Smooth muscle cell (in vitro differentiated cells): ENCODE data around the gene ALDH7A1. TPM values are rescaled to one million over a fixed set of nuclear protein-coding genes. Genes with fewer than 3 reads are reported as not detected.

ENCODE experiments used
- DNase-seq: peaks from one replicate; lab custom pipeline; 2025; ENCODE audit not compliant: unreplicated experiment; lab: John Stamatoyannopoulos, UW
- H2AFZ ChIP-seq: fragments of 200-600 bp; sonication (generic); 2 replicates; pipeline ENCODE4 v1.6.0; 2016; ENCODE audit warnings: antibody characterized with exemption, low read depth, mild to moderate bottlenecking
- H3F3A ChIP-seq: fragments of 200-600 bp; sonication (generic); 2 replicates; pipeline ENCODE4 v1.6.0; 2017; ENCODE audit warnings: antibody characterized with exemption, low read depth
- H3K27ac ChIP-seq: fragments of 200-600 bp; sonication (generic); 2 replicates; pipeline ENCODE4 v1.5.1; 2016; ENCODE audit warnings: low read depth, mild to moderate bottlenecking
- H3K27me3 ChIP-seq: fragments of 200-600 bp; sonication (generic); 2 replicates; pipeline ENCODE4 v1.6.1; 2016; ENCODE audit warnings: low read depth, mild to moderate bottlenecking
- H3K36me3 ChIP-seq: fragments of 200-600 bp; sonication (generic); 2 replicates; pipeline ENCODE4 v1.5.1; 2016; ENCODE audit warnings: low read depth
- H3K4me1 ChIP-seq: fragments of 200-600 bp; sonication (generic); 2 replicates; pipeline ENCODE4 v1.5.1; 2016; ENCODE audit warnings: low read depth
- H3K4me2 ChIP-seq: fragments of 200-600 bp; sonication (generic); 2 replicates; pipeline ENCODE4 v1.6.0; 2016; ENCODE audit warnings: mild to moderate bottlenecking
- H3K4me3 ChIP-seq: fragments of 200-600 bp; sonication (generic); 2 replicates; pipeline ENCODE4 v1.5.1; 2016; ENCODE audit warnings: mild to moderate bottlenecking
- H3K79me2 ChIP-seq: fragments of 200-600 bp; sonication (generic); 2 replicates; pipeline ENCODE4 v1.6.0; 2016; ENCODE audit warnings: low read depth, mild to moderate bottlenecking
- H3K9ac ChIP-seq: fragments of 200-600 bp; sonication (generic); 2 replicates; pipeline ENCODE4 v1.6.0; 2016; ENCODE audit warnings: low read depth
- H3K9me3 ChIP-seq: fragments of 200-600 bp; sonication (generic); replicated peaks from 2 replicates; pipeline ENCODE4 v1.5.1; 2016; ENCODE audit warnings: low read depth
- H4K20me1 ChIP-seq: fragments of 200-600 bp; sonication (generic); 2 replicates; pipeline ENCODE4 v1.6.0; 2016; ENCODE audit warnings: low read depth
- CTCF ChIP-seq: fragments of 200-600 bp; sonication (generic); IDR thresholded peaks from 2 replicates; pipeline ENCODE4 v1.5.1; 2017; ENCODE audit warnings: borderline replicate concordance, mild to moderate bottlenecking, antibody characterized with exemption; ENCODE audit not compliant: insufficient read depth, poor library complexity, severe bottlenecking
- WGBS: methylation state at CpG from one replicate; pipeline ENCODE4 v1.1.7; 2016; ENCODE audit warnings: low lambda C conversion rate; 5-methylcytosine and 5-hydroxymethylcytosine counted together
- polyA plus RNA-seq: library from polyadenylated mRNA; unstranded; fragments of >200 nt; fragmentation: Nextera tagmentation; extraction: Ambion mirVana; gene quantifications from 2 replicates; pipeline ENCODE4 v1.2.1, GENCODE V29; 2016
- total RNA-seq: library from RNA; depleted of rRNA; stranded (reverse); fragments of >200 nt; gene quantifications from 2 replicates; pipeline ENCODE4 v1.2.3, GENCODE V29; 2014

Gene ALDH7A1
- total and polyA plus RNA-seq, 2 experiments from 2014 or later, result 26.5 to 55.3 TPM

GRCh38 chr5:126613941-126614592 is 19.0 kb upstream of the ALDH7A1 start:
- H4K20me1 ChIP-seq, result peaks cover 67% of the 10 kb centered on the region
- no peak overlapping the region for H3K4me2 ChIP-seq
- over 99% methylated on average over 7 of the region's 7 CpGs for WGBS
- H3K27me3 ChIP-seq, result no peaks in the 10 kb centered on the region
- no peaks in the 10 kb centered on the region for H3F3A ChIP-seq
- H3K4me1 ChIP-seq, result no peaks in the 10 kb centered on the region
- no peak for TF ChIP-seq CTCF
- DNase-seq, result no peak
- no peak overlapping the region for H3K9ac ChIP-seq
- H3K79me2 ChIP-seq, result peaks cover 54% of the 10 kb centered on the region
- no peak overlapping the region for H2AFZ ChIP-seq
- H3K9me3 ChIP-seq, result no peaks in the 10 kb centered on the region
- no peak overlapping the region for H3K4me3 ChIP-seq
- H3K36me3 ChIP-seq, result no peaks in the 10 kb centered on the region
- H3K27ac ChIP-seq, result no peak overlapping the region

- Histone ChIP-seq H3F3A (no peaks in the 10 kb centered on the region), H3K9ac (no peak overlapping the region), H3K4me1 (no peaks in the 10 kb centered on the region), H3K27me3 (no peaks in the 10 kb centered on the region), H3K36me3 (no peaks in the 10 kb centered on the region), H3K4me2 (no peak overlapping the region), H3K27ac (no peak overlapping the region), H3K9me3 (no peaks in the 10 kb centered on the region), H2AFZ (no peak overlapping the region), H4K20me1 (peaks cover 92% of the 10 kb centered on the region), H3K79me2 (peaks cover 79% of the 10 kb centered on the region), H3K4me3 (no peak overlapping the region)
- 97% methylated on average over 6 of the region's 6 CpGs for WGBS
- no peak for TF ChIP-seq CTCF
- DNase-seq, result no peak
Observed at GRCh38 chr5:126610616-126611015, 15.6 kb upstream of the ALDH7A1 start.

- H3K4me1 ChIP-seq, result no peaks in the 10 kb centered on the region
- H3F3A ChIP-seq, result no peaks in the 10 kb centered on the region
- H3K9me3 ChIP-seq, result no peaks in the 10 kb centered on the region
- no peak for DNase-seq
- no peak overlapping the region for H3K4me2 ChIP-seq
- H3K27me3 ChIP-seq, result no peaks in the 10 kb centered on the region
- TF ChIP-seq CTCF, result no peak
- no peaks in the 10 kb centered on the region for H3K36me3 ChIP-seq
- peaks cover 92% of the 10 kb centered on the region for H4K20me1 ChIP-seq
- no peak overlapping the region for H3K9ac ChIP-seq
- WGBS, result 98% methylated on average over 2 of the region's 2 CpGs
- no peak overlapping the region for H3K27ac ChIP-seq
- H3K4me3 ChIP-seq, result no peak overlapping the region
- peaks cover 82% of the 10 kb centered on the region for H3K79me2 ChIP-seq
- H2AFZ ChIP-seq, result no peak overlapping the region
Observed at GRCh38 chr5:126610160-126610559, 15.1 kb upstream of the ALDH7A1 start.

- Histone ChIP-seq H3K27me3 (no peaks in the 10 kb centered on the region), H3K9ac (no peak overlapping the region), H3F3A (no peaks in the 10 kb centered on the region), H3K4me3 (no peak overlapping the region), H3K4me2 (peak overlapping the region; percentile 4), H4K20me1 (peaks cover 67% of the 10 kb centered on the region), H3K27ac (no peak overlapping the region), H2AFZ (no peak overlapping the region), H3K36me3 (no peaks in the 10 kb centered on the region), H3K79me2 (peaks cover 95% of the 10 kb centered on the region), H3K9me3 (no peaks in the 10 kb centered on the region), H3K4me1 (peaks cover 8% of the 10 kb centered on the region)
- no peak for DNase-seq
- WGBS, result 95% methylated on average over 5 of the region's 5 CpGs
- TF ChIP-seq CTCF, result no peak
Observed at GRCh38 chr5:126605525-126605924, 10.5 kb upstream of the ALDH7A1 start.
